ENCODE results near the gene KAZN.

KAZN gene

DNA sequence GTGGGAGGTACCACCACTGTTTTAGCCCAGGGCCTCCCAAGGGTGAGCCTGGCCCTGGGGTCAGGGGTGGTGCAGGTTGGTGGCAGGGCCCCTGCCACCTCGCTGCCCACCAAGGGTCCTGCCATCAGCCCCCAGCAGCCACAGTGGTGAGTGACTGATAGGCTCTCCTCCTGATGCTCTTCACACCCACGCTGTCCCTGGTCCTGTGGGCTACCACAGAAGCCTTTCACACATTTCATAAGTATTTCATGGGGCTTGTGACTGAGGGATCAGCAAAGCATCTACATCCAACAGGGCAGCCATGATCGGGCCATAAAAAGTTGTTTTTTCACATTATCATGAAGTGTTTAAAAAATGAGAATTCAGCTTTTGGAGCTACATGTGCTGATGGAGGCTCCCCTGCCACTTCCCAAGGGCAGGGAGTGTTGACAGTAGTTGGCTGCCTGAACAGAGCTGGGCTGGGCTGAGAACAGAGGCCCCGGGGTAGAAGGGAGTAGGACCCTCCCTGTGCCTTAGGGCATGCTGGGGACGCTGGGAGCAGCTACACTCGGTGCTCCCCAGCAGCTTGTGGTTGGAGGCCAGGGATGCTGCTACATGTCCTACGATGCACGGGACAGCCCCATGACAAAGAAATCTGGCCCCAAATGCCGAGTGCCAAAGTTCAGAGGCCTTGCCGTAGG lies 482.0 kb downstream of the KAZN start:
- DNase-seq, result no peak

DNA sequence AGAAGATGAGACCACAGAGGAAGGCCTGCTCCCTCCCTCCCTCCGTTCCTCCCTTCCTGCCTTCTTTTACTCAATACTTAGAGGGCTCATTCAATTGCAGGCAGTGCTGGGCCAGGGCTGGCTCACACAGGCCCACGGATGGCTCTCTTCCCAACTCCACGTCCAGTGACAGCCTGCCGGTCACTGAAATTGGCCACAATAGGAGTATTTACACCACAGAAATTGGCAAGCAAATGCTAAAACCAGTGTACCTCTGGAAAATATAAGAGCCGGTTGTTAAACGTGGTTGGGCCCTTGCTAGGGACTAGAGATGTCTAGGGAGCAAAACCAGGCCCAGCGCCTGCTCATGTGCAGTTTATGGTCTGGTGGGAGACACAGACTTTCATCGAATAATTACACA lies 482.6 kb downstream of the KAZN start:
- DNase-seq, result no peak

DNA sequence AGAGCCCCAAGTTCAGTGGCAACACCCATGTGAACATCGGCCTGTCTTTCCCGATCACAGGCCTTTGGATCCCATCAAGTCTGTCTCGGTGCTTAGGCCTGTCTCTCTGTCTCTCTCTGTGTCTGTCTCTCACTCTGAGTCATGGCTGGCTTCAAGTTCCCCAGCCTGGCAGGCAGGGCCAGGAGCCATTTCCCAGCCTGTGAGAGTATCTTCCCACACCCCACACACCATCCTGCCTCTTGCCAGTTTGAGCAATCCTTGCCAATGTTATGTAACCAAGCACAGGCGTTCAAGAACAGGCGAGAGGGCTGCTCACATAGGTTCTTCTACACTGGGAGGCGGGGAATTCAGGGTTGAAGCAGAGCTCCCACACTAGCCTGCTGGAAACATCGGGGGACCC lies 485.1 kb downstream of the KAZN start:
- no peak for DNase-seq

DNA sequence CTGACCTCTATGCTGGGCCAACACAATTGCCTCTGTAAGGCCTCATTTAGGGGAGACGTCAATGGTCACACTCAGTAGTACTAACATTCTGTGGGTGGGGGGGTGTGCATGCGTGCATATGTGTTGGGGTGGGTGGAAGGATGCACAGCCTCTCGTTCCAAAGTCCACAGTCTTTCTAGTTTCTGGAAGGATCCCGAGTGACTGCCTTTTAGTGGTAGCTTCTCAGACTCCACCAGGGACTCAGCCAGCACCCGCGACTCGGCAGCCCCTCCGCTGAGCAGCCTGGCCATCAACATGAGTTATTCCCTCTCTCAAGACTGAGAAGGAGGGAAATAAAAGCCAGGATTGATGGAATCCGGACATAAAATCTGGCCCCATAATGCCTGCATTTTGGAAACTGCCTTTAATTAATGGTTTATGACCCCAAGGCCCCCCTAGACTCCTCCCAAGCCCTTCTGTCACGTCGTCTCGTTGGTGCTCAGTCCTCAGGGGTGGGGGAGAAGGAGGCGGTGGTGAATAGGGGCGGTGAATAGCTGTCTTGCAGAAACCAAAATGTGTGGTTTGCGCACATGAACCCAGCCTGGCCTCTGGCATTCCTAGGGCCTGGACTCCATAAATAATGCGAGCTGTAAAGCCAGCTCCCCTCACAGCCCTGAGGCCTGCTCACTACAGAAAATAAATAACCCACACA lies 489.9 kb downstream of the KAZN start:
- DNase-seq, result peak; percentile 12

DNA sequence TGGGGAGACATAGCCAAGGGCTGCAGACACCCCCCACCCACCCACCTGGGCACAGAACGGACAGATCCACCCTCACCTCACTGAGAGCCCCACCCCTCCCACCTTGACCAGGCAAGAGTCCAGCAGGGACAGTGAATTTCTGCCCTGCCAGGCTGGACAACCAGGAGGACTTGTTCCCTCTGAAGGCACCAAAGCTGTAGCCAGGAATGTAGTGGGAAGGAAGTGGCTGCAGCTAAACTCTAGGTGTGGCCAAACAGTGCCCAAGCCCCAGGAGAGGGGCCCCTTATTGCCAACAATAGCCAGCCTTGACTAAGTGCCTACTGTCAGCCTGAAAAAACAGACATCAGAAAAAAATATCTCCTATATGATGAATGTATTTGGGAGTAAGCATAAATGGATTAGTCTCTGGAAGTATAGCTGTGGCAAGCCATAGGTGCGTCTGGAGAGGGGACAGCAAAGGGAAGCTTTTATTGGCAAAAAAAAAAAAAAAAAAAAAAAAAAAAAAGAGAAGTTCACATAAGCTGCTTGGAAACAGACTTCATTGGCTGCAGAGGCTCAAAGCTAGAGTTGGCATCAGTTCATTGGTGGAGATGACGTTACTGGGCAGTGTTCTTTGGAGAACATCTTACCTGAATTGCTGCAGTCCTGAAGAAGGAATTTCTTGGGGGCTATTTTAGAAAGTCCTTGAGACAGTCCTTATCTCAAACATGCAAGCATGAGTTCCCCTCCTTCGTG lies 490.9 kb downstream of the KAZN start:
- no peak for DNase-seq

DNA sequence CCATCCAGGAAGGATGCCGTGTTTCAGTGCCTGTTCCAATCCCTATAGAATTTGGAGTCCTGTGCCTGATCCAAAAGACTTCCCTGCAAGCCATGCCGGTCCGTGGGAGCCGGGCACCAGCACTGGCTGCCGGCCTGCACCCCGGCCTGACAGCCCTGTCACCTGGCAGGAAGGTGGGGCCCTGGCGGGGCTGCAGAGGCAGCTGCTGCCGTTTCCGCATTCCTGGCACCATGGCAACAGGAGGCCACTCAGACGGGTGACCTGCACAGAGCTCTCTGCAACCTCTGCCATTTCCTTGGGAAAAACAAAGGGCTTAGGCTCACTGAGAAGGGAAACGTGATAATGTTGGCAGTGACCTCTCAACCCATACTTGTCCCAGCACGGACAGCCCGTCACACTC lies 491.9 kb downstream of the KAZN start:
- DNase-seq, result no peak

DNA sequence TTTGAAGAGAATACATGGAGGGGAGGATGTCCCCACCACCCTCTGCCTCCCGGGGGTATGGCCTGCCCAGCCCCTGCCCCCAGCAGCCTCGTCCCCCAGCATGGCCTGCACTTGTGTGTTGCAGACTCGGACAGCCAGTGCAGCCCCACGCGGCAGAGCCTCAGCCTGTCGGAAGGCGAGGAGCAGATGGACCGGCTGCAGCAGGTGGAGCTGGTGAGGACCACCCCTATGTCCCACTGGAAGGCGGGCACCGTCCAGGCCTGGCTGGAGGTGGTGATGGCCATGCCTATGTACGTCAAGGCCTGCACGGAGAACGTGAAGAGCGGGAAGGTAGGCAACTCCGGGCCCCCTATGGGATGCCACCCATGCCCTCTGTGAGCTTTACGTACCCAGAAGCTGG lies 495.6 kb downstream of the KAZN start:
- DNase-seq, result no peak

DNA sequence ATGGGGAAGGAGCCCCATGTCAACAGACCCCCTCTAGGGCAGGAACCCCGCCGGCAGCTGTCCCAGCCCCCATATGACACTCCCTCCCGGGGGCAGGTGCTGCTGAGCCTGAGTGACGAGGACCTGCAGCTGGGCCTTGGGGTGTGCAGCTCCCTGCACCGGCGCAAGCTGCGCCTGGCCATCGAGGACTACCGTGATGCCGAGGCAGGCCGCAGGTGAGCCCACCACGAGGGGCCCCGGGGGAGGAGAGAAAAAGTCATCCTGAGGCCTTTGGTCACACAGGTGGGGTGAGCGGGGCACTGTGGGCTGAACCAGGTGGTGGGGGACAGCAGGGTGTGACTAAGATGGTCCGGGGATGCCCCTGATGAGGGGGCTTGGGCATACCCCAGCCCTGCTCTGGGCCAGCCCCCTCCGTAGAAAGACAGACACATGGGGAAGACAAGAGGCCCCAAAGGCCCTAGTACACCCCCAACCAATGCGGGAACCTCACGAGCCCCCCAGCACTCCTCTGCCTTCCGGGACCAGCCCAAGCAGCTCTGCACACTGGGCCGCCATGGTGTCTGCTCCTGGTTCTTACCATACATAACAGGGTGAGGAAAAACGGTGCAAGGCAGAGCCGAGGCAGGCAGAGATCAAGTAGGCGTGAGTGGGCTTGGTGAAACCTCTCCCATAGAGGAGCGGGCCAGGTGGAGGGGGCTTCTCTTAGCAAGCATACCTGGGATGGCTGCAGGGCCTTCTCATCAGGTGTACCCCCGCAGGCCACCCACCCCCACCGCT lies 496.4 kb downstream of the KAZN start:
- no peak for DNase-seq

DNA sequence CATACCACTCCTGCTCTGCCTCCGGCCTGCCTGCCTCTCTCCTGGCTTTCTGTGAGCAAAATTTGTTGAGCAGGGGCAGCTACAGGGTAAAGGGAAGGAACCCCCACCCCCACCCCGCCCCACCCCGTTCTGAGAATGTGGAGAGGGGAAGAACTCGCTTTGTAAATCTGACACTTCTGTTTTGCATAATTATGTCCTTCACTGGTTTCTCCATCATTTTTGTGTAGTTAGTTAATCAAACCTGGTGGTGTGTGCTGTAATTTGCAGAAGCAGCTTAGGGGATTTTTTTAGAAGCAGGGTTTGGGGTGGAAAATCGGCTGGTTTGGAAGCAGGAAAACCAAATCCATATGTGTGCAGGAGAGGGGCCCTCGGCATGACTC lies 497.0 kb downstream of the KAZN start:
- no peak for DNase-seq

DNA sequence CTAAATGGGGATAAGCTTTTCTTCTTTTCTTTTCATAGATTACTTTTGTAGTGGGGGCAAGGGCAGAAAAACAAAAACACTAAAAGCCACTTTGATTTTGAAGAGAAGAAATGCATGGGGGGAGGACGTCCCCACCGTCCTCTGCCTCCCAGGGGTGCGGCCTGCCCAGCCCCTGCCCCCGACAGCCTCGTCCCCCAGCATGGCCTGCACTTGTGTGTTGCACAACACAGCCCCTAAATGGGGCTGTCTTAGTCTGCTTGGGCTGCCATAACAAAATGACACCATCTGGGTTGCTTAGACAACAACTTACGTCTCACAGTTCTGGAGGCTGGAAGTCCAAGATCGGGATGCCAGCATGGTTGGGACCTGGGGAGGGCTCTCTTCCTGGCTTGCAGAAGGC lies 497.8 kb downstream of the KAZN start:
- no peak for DNase-seq

DNA sequence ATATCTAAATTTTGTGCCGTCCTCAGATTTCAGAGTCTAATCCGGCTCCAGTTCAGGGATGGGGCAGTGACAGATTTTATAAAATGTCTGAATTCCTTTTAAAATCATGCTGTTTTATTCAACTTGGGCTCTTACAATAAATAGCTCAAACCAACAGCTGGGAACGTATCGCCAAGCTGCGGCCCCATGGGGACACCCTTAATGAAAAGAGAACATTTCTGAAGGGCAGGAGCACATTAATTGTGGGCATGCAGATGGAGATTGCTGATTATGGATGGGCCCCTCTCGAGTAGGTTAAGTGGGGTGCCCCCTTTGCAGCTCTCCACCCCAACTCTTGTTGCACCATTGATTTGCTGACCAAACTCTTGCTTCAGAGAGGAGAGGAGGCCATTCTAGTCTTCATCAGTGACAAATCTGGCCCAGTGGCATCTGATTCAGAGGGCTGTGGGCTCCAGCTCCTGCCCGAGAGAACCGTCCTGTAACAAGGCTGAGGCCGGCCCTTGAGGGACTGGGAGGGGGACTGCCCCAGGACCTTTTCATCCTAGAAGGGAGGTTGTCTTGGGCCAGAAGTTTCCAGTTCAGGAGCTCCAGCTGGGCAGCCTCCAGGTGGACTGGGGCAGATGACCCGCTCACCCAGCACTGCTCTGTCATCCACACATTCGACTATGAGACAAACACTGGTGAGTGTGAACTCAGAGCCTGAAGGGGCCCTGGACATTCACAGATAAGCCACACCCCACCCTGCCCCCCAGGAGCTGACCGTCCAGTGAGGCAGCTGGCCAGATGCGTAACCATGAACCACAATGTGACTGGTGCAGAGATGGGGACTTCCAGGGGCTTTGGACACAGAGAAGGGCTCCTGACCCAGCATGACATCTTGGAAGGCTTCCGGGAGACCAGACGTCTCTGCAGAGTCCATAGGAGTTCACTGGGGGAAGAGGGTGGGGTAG lies 500.0 kb downstream of the KAZN start:
- DNase-seq, result no peak

DNA sequence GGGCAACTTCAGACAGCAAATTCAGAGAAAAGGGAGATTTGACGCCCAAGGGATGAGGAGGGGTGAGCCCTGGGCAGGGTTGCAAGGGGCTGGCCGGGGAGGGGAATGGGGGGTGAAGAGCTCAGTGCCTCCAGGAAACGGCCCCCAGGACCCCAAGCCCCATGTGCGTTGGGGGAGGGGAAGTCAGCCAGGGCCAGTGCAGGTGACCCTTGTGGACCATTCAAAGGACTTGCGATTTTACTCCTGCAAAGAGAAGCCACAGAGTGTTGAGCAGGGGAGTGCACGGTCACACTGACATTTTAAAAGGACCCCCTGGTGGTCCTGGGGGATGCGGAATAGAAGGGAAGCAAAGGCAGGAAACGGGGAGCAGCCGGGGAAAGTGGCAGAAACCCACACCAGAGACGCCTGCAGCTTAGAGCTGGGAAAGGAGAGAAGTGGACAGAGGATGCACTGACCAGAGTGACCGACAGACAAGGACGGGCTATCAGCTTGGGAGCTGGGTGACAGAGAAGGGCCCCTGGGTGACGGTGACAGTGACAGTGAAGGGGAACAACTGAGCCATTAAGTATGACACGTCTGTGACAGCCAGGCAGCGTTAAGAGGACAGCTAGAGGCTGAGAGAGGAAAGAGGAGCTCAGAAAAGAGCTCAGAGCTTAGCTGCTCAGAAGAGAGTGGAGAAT lies 501.1 kb downstream of the KAZN start:
- no peak for DNase-seq

DNA sequence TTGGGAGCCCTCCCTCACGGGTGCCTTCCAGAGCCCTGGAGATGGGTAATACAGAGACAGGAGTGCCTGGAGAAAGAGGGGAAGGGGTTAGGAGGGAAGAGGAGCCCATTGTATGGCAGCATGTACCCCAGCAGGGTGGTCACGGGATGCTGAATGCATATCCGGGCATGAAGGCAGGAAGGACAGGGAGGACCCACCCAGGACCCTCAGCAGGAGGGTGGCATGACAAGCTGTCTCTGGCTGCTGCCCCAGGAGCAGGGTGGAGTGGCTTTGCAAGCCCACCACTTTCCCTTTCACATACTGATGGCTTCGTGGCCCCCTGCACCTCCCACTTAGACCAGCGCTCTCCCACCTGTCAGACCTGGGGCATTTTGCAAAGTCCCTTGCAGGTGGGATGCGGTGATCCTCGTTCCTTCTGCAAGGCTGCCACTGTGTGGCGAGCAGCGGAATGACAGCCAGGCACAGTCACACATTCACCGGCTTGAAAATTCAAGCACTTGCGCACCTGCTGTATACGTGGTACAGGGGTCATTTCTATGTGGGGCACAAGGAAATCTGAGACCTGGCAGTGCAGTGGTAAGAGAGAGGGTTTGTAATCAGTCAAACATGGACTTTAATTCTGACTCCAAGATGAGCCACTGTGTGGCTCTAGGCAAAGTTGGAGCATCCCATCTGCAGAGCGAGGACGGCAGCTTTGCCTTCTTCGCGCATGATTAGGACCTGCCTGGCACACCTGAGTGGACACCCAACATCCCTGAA lies 501.8 kb downstream of the KAZN start:
- DNase-seq, result peak; percentile 29

DNA sequence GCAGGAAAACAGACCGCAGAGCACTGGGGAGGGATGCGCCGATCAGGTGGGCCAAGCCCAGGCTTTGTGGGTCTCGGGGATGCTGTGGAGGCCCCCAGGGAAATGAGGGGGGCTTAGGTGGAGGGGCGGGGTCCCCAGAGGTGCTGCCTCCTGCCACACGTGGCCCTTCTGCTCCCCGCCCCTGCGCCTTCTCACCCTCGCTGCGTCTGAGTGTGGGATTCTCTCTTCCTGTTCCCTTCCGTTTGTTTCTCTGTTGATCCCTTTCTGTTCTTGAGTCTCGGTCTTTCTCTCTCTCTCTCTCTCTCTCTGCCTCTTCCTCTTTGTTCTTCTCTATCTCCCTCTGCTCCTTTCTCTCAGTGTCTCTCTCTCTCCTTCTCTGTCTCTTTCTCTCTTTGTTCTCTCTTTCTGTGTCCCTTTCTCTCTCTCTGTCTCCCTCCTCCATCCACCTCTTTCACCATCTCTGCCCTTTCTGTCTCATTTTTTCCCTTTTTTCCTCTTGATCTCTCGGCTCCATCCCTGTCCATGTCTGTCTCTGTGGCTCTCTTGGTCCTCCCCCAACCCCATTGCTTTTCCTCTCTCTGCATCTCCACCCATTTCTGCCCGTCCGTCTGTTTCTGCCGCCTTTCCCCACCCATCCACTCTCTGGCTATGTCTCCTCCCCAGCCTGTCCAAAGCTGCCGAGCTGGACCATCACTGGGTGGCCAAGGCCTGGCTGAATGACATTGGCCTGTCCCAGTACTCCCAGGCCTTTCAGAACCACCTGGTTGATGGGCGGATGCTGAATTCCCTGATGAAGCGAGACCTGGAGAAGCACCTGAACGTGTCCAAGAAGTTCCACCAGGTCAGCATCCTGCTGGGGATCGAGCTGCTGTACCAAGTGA lies 502.6 kb downstream of the KAZN start:
- no peak for DNase-seq

DNA sequence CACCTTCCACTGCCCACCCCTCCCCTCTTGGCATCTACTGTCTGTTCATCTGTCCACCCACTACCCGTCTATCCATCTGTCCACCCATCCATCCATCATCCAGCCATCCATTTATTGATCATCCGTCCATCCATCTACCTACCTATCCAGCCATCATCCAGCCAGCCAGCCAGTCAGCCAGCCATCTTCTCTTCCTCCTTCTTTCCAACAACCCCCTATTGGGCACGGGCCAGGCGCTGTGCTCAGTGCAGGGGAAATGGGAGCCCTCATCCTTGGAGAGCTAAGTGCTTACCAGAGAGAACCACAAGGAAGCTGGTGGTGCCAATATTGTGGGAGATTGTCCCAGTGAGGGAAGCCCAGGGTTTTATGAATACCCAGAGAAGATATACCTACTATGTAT lies 503.3 kb downstream of the KAZN start:
- no peak for DNase-seq

DNA sequence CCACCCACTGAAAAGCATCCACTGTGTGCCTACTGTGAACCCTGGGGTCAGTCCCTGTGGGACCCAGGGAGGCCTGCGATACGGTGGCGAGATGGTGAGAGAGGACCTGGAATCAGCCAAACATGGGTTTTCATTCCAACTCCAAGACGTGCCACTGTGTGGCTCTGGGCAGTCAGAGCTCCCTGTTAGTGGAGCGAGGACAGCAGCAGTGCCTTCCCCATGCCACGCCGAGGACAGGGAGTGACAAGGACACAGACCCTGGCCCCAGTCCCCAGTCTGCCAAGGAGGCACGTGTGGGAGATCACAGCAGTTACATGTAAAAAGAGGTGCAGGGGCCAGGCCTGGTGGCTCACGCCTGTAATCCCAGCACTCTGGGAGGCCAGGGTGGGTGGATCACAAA lies 504.2 kb downstream of the KAZN start:
- DNase-seq, result no peak

DNA sequence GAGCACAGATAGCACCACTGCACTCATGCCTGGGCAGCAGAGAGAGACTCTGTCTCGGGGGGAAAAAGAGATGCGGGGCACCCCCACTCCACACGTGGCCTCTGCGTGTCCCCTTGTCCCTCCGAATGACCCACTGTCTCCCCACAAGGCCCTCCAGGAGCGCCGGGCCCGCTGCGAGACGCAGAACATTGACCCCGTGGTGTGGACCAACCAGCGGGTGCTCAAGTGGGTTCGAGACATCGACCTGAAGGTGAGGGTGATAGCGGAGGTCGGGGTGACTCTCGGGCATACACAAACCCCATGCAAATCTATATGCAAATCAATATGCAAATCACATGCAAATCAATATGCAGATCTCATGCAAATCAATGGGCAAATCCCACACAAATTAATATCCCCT lies 504.7 kb downstream of the KAZN start:
- no peak for DNase-seq

DNA sequence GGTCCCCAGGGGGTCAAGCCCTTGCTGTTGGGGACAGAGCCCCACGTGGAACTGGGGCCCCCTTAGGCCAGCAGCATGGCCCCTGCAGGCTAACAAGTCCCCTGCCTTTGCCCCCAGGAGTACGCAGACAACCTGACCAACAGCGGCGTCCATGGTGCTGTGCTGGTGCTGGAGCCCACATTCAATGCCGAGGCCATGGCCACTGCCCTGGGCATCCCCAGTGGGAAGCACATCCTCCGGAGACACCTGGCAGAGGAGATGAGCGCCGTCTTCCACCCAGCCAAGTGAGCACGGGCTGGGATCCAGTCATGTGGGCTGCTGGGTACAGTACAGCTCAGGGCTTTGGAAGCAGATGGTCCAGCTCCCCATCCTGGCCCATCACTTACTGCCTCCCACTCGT lies 505.4 kb downstream of the KAZN start:
- DNase-seq, result no peak

DNA sequence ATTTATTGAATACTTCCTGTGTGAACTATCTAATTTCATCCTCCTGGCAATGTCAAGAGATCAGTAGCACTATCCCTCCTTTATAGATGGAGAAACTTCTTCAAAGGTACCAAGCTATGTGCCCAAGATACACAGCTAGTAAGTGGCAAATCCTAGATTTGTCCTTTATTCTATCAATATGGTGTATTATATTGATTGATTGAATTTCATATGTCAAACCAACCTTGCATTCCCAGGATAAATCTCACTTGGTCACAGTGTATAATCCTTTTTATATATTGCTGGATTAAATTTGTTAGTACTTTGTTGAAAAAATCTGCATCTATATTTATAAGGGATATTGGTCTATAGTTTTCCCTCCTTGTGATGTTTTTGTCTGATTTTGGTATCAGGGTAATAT lies 506.3 kb downstream of the KAZN start:
- no peak for DNase-seq

DNA sequence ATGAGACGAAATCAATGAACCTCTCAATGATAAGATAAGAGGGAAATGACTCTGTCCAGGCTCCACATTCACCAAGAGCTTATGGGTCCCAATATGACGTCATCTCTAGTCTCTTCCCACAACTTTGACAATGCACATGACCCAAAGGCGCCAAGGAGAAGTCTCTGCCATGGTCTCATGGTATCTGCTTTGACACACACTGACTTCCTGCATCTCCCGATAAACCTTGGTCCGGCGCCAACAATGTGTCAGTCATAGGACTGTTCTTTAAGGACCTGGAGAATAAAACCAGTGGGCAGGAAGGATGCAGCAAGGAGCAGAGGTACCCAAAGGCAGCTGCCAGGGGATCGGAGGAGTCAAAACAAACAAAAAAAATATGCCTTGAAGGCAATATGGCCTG lies 508.1 kb downstream of the KAZN start:
- no peak for DNase-seq

Data from EL (cell line).